Esophagus squamous epithelium (tissue), 4 donors: ENCODE results near the gene BBS9.

Source experiments
- CTCF ChIP-seq, 6 experiments: fragments of 450-650 bp in 4 of 6; fragments of 200-600 bp in 2 of 6; sonication (generic) in 2 of 6; IDR thresholded peaks; one replicate each; pipeline ENCODE4 v1.5.1; 2016 to 2019; ENCODE audit warnings: antibody characterized with exemption in 6 of 6, mild to moderate bottlenecking in 4 of 6, moderate library complexity in 4 of 6
- POLR2A ChIP-seq, 4 donors: fragments of 450-650 bp; IDR thresholded peaks; one replicate each; pipeline ENCODE4 v1.6.1; 2017; ENCODE audit warnings: antibody characterized with exemption in 4 of 4, mild to moderate bottlenecking in 4 of 4, moderate library complexity in 3 of 4

- TF ChIP-seq CTCF (IDR thresholded peaks at IDR 0.05) (no peak), POLR2A (IDR thresholded peaks at IDR 0.05) (no peak)
Measured at GRCh38 chr7:33466203-33466602, 336.8 kb downstream of the BBS9 start.
